Prostate gland (tissue), 2 donors: ENCODE results near the gene ZNF587.

Experiments
- CTCF ChIP-seq, 4 experiments: fragments of 200-600 bp in 2 of 4; fragments of 450-650 bp in 2 of 4; sonication (generic) in 2 of 4; IDR thresholded peaks; 1 replicate in 3 of 4; 2 replicates in 1 of 4; pipeline ENCODE4 v1.5.1; 2016 to 2019; ENCODE audit warnings: antibody characterized with exemption in 4 of 4, mild to moderate bottlenecking in 2 of 4, moderate library complexity in 2 of 4
- POLR2A ChIP-seq: fragments of 450-650 bp; IDR thresholded peaks from one replicate; pipeline ENCODE4 v1.6.1; 2016; ENCODE audit warnings: antibody characterized with exemption, mild to moderate bottlenecking

- TF ChIP-seq CTCF (IDR thresholded peaks at IDR 0.05): no peak
- TF ChIP-seq POLR2A: no peak
Observed at GRCh38 chr19:57886046-57886445, 36.4 kb downstream of the ZNF587 start.
